WTC11 (cell line): ENCODE measurements around the gene TTC39A.

Source experiments
- ATF3 ChIP-seq: sonication (generic); formaldehyde crosslinking; conservative IDR thresholded peaks from 2 replicates; pipeline ENCODE4 v1.8.1; 2022; ENCODE audit warnings: mild to moderate bottlenecking, missing genetic modification reagents
- CDX4 ChIP-seq: fragments of 250-450 bp; sonication (Bioruptor Pico); IDR thresholded peaks from 2 replicates; pipeline ENCODE4 v1.9.0; 2021; ENCODE audit warnings: moderate library complexity, mild to moderate bottlenecking, inconsistent platforms, borderline replicate concordance
- CTCF ChIP-seq: fragments of 200-600 bp; IDR thresholded peaks from 2 replicates; pipeline ENCODE4 v1.8.0; 2022; ENCODE audit warnings: antibody characterized with exemption
- E2F5 ChIP-seq: sonication (generic); formaldehyde crosslinking; IDR thresholded peaks from 2 replicates; pipeline ENCODE4 v1.8.1; 2022; ENCODE audit warnings: mild to moderate bottlenecking, moderate library complexity, missing genetic modification reagents
- MAX ChIP-seq: sonication (generic); formaldehyde crosslinking; IDR thresholded peaks from 2 replicates; pipeline ENCODE4 v1.8.0; 2022; ENCODE audit warnings: mild to moderate bottlenecking, missing genetic modification reagents
- NFYB ChIP-seq: sonication (generic); formaldehyde crosslinking; conservative IDR thresholded peaks from 2 replicates; pipeline ENCODE4 v1.8.0; 2022; ENCODE audit warnings: low read depth, missing genetic modification reagents
- SMAD4 ChIP-seq: sonication (generic); formaldehyde crosslinking; IDR thresholded peaks from 2 replicates; pipeline ENCODE4 v1.8.0; 2022; ENCODE audit warnings: mild to moderate bottlenecking, missing genetic modification reagents
- USF1 ChIP-seq: sonication (generic); formaldehyde crosslinking; IDR thresholded peaks from 2 replicates; pipeline ENCODE4 v1.8.0; 2022; ENCODE audit warnings: mild to moderate bottlenecking, missing genetic modification reagents
- USF2 ChIP-seq: sonication (generic); formaldehyde crosslinking; IDR thresholded peaks from 2 replicates; pipeline ENCODE4 v1.8.1; 2023; ENCODE audit warnings: mild to moderate bottlenecking, missing genetic modification reagents, moderate library complexity
- ZNF317 ChIP-seq: sonication (generic); formaldehyde crosslinking; IDR thresholded peaks from 2 replicates; pipeline ENCODE4 v1.8.1; 2023; ENCODE audit warnings: low read depth, mild to moderate bottlenecking, moderate library complexity, missing genetic modification reagents, borderline replicate concordance

- TF ChIP-seq USF1 (CRISPR knock-in tag) (no peak), CTCF (no peak), CDX4 (CRISPR knock-in tag) (no peak), ZNF317 (CRISPR knock-in tag) (no peak), USF2 (CRISPR knock-in tag) (no peak), SMAD4 (CRISPR knock-in tag) (no peak), NFYB (CRISPR knock-in tag) (no peak), ATF3 (CRISPR knock-in tag) (no peak), MAX (no peak), E2F5 (CRISPR knock-in tag) (no peak)
Observed at GRCh38 chr1:51299185-51299885, 31.0 kb downstream of the TTC39A start.
